SH-SY5Y (cell line): ENCODE data around the gene KLHL25.

ENCODE experiments used
- GATA2 ChIP-seq: IDR thresholded peaks from 2 replicates; pipeline ENCODE4 v1.6.1; 2011; ENCODE audit warnings: mild to moderate bottlenecking, low read depth, low read length
- GATA3 ChIP-seq: IDR thresholded peaks from 2 replicates; pipeline ENCODE4 v1.6.1; 2011; ENCODE audit warnings: low read depth, mild to moderate bottlenecking, low read length, moderate library complexity

GRCh38 chr15:85771271-85771670 lies 23.5 kb downstream of the KLHL25 start:
- TF ChIP-seq GATA2 (no peak), GATA3 (no peak)
